Measurements from ENCODE around the gene SLC27A5. TPM values are rescaled to one million over a fixed set of nuclear protein-coding genes. Genes with fewer than 3 reads are reported as not detected.
A peak's percentile ranks its signal among the peaks of the same experiment; 100 is the strongest.

The SLC27A5 gene
- total and polyA plus RNA-seq, 10 donors: 6.0 to 26.8 (median 8.6) TPM

- H3K36me3 ChIP-seq: peaks cover 0 to 38% (median 5%) of the 10 kb centered on the region in 6 donors
- H3K4me1 ChIP-seq: peaks cover 7 to 16% (median 12%) of the 10 kb centered on the region in 6 donors
- no peak overlapping the region for H3K27ac ChIP-seq
- DNase-seq: no peak
- no peaks in the 10 kb centered on the region for H3K27me3 ChIP-seq (replicated peaks in 1 of 7)
- H3K4me3 ChIP-seq: no peak overlapping the region
- TF ChIP-seq POLR2A (IDR thresholded peaks at IDR 0.05): no peak
- no peak for TF ChIP-seq POLR2AphosphoS5 (IDR thresholded peaks at IDR 0.05)
- TF ChIP-seq, protein P1, sequence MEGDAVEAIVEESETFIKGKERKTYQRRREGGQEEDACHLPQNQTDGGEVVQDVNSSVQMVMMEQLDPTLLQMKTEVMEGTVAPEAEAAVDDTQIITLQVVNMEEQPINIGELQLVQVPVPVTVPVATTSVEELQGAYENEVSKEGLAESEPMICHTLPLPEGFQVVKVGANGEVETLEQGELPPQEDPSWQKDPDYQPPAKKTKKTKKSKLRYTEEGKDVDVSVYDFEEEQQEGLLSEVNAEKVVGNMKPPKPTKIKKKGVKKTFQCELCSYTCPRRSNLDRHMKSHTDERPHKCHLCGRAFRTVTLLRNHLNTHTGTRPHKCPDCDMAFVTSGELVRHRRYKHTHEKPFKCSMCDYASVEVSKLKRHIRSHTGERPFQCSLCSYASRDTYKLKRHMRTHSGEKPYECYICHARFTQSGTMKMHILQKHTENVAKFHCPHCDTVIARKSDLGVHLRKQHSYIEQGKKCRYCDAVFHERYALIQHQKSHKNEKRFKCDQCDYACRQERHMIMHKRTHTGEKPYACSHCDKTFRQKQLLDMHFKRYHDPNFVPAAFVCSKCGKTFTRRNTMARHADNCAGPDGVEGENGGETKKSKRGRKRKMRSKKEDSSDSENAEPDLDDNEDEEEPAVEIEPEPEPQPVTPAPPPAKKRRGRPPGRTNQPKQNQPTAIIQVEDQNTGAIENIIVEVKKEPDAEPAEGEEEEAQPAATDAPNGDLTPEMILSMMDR (IDR thresholded peaks at IDR 0.05 in 8 of 11, conservative IDR thresholded peaks at IDR 0.05 in 3 of 11): no peak
- 61 to 88% (median 76%) methylated on average over 2 of the region's 2 CpGs for WGBS, 5 donors
- intact Hi-C loops (cut with DNase I; ENCODE audit: low total_unique reads): no loop called here
- H3K9me3 ChIP-seq: no peaks in the 10 kb centered on the region
Observed at GRCh38 chr19:58480831-58481230, 31.0 kb downstream of the SLC27A5 start.

GRCh38 chr19:58480481-58480830 is 31.3 kb downstream of the SLC27A5 start:
- Histone ChIP-seq H3K27ac (no peak overlapping the region), H3K36me3 (peaks cover 0 to 38% (median 5%) of the 10 kb centered on the region in 6 donors), H3K4me3 (no peak overlapping the region), H3K27me3 (replicated peaks in 1 of 7) (no peaks in the 10 kb centered on the region), H3K4me1 (peaks cover 7 to 17% (median 13%) of the 10 kb centered on the region in 6 donors), H3K9me3 (no peaks in the 10 kb centered on the region)
- 90 to 98% (median 94%) methylated on average over 8 to 20 of the region's 20 CpGs for WGBS, 5 donors
- DNase-seq: no peak
- TF ChIP-seq, protein P1 (IDR thresholded peaks at IDR 0.05 in 8 of 11, conservative IDR thresholded peaks at IDR 0.05 in 3 of 11): no peak
- no peak for TF ChIP-seq POLR2A (IDR thresholded peaks at IDR 0.05)
- no peak for TF ChIP-seq POLR2AphosphoS5 (IDR thresholded peaks at IDR 0.05)
- intact Hi-C loops (cut with DNase I; ENCODE audit: low total_unique reads): no loop called here

GRCh38 chr19:58479736-58480480 is 31.9 kb downstream of the SLC27A5 start:
- peaks cover 12 to 22% (median 19%) of the 10 kb centered on the region in 6 donors for H3K4me1 ChIP-seq
- peaks cover 0 to 38% (median 5%) of the 10 kb centered on the region in 6 donors for H3K36me3 ChIP-seq
- H3K27ac ChIP-seq: no peak overlapping the region
- TF ChIP-seq POLR2A (IDR thresholded peaks at IDR 0.05) (no peak), POLR2AphosphoS5 (IDR thresholded peaks at IDR 0.05) (peak in 1 of 3 donors; percentile 7)
- no peaks in the 10 kb centered on the region for H3K27me3 ChIP-seq (replicated peaks in 1 of 7)
- no peak for DNase-seq
- intact Hi-C loops (cut with DNase I; ENCODE audit: low total_unique reads): no loop called here
- H3K9me3 ChIP-seq: no peaks in the 10 kb centered on the region
- no peak overlapping the region for H3K4me3 ChIP-seq
- 88 to 95% (median 93%) methylated on average over 10 to 28 of the region's 28 CpGs for WGBS, 5 donors

DNA sequence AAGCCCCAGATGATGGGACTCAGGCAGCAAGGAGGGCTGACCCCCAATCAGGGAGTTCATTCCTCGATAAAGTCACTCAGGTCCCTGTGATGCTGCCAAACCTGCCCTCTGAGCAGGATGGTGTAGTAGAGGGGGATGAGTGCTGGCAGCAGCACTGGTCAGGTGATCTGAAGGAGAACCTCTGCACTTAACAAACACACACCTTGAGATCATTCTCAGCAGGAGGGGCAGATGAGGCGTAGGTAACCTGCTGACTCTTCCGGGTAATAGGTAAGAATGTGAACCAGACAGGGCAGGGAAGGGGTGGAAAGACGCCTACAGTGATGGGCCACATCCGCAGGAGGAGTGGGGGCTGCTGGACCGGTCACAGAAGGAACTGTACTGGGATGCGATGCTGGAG is 32.5 kb downstream of the SLC27A5 start:
- Histone ChIP-seq H3K4me1 (peaks cover 13 to 26% (median 22%) of the 10 kb centered on the region in 6 donors), H3K27me3 (replicated peaks in 1 of 7) (no peaks in the 10 kb centered on the region), H3K36me3 (peaks cover 0 to 38% (median 5%) of the 10 kb centered on the region in 6 donors), H3K27ac (no peak overlapping the region), H3K4me3 (no peak overlapping the region), H3K9me3 (no peaks in the 10 kb centered on the region)
- no peak for DNase-seq
- 87 to 99% (median 93%) methylated on average over 7 of the region's 7 CpGs for WGBS, 5 donors
- intact Hi-C loops (cut with DNase I; ENCODE audit: low total_unique reads): no loop called here
- TF ChIP-seq, protein P1 (IDR thresholded peaks at IDR 0.05 in 8 of 11, conservative IDR thresholded peaks at IDR 0.05 in 3 of 11): no peak
- TF ChIP-seq POLR2A (IDR thresholded peaks at IDR 0.05): no peak
- no peak for TF ChIP-seq POLR2AphosphoS5 (IDR thresholded peaks at IDR 0.05)
